ENCODE measurements around the gene HSD11B2. TPM values are rescaled to one million over a fixed set of nuclear protein-coding genes. Genes with fewer than 3 reads are reported as not detected.
"Not testable (repeated sequence)": the region's sequence is repeated elsewhere in the genome, so short reads cannot be mapped to it uniquely, and the experiment has no call there.

Gene HSD11B2
- total RNA-seq, 2 experiments from 2014 or later: not detected

GRCh38 chr16:67412294-67412693 is 18.6 kb upstream of the HSD11B2 start:
- ChIA-PET POLR2A (interaction anchor here (0.7 kb wide), 1 partner anchor 146 kb away, joined by 4 read pairs; no protein-coding TSS in a partner anchor), CTCF (ENCODE audit: unreplicated experiment) (no interaction called here)
- no peaks in the 10 kb centered on the region for H3K9me3 ChIP-seq (ENCODE audit: low read length)
- H3K36me3 ChIP-seq (ENCODE audit: insufficient read depth, low read length): no peaks in the 10 kb centered on the region
- no peak for DNase-seq (ENCODE audit: low spot score)
- no peaks in the 10 kb centered on the region for H4K20me1 ChIP-seq (ENCODE audit: insufficient read depth, low read length)
- H3K9me2 ChIP-seq (ENCODE audit: insufficient read depth, low read length): no peaks in the 10 kb centered on the region
- no peaks in the 10 kb centered on the region for H3K79me2 ChIP-seq (ENCODE audit: insufficient read depth, low read depth, low read length)
- BruUV-seq (replicated peaks): no TSS peak
- no peaks in the 10 kb centered on the region for H3K4me1 ChIP-seq (ENCODE audit: insufficient read depth, low read length, poor library complexity, severe bottlenecking)
- H3K27ac ChIP-seq (ENCODE audit: low read depth, low read length, poor library complexity, severe bottlenecking): no peak overlapping the region
- H3K4me2 ChIP-seq (ENCODE audit: low read length): no peak overlapping the region
- no peak for TF ChIP-seq CTCF (conservative IDR thresholded peaks at IDR 0.05; ENCODE audit: low read length)
- no peak for TF ChIP-seq EZH2phosphoT487 (IDR thresholded peaks at IDR 0.05; ENCODE audit: borderline replicate concordance, low read depth, low read length)
- intact Hi-C loops (cut with micrococcal nuclease; ENCODE audit: unreplicated experiment): no loop called here
- no peak overlapping the region for H2AFZ ChIP-seq (ENCODE audit: low read length)
- no peak overlapping the region for H3K4me3 ChIP-seq (ENCODE audit: low read depth, low read length, poor library complexity, severe bottlenecking)

- no peak for DNase-seq (ENCODE audit: low spot score)
- Histone ChIP-seq H3K79me2 (ENCODE audit: insufficient read depth, low read depth, low read length) (no peaks in the 10 kb centered on the region), H3K9me2 (ENCODE audit: insufficient read depth, low read length) (no peaks in the 10 kb centered on the region), H3K9me3 (ENCODE audit: low read length) (no peaks in the 10 kb centered on the region), H3K4me1 (ENCODE audit: insufficient read depth, low read length, poor library complexity, severe bottlenecking) (no peaks in the 10 kb centered on the region), H3K4me3 (ENCODE audit: low read depth, low read length, poor library complexity, severe bottlenecking) (no peak overlapping the region), H3K27ac (ENCODE audit: low read depth, low read length, poor library complexity, severe bottlenecking) (no peak overlapping the region), H3K4me2 (ENCODE audit: low read length) (no peak overlapping the region), H2AFZ (ENCODE audit: low read length) (no peak overlapping the region), H4K20me1 (ENCODE audit: insufficient read depth, low read length) (no peaks in the 10 kb centered on the region), H3K36me3 (ENCODE audit: insufficient read depth, low read length) (no peaks in the 10 kb centered on the region)
- ChIA-PET POLR2A (no interaction called here), CTCF (ENCODE audit: unreplicated experiment) (no interaction called here)
- TF ChIP-seq CTCF (conservative IDR thresholded peaks at IDR 0.05; ENCODE audit: low read length) (no peak), EZH2phosphoT487 (IDR thresholded peaks at IDR 0.05; ENCODE audit: borderline replicate concordance, low read depth, low read length) (no peak)
- intact Hi-C loops (cut with micrococcal nuclease; ENCODE audit: unreplicated experiment): no loop called here
- no TSS peak for BruUV-seq (replicated peaks)
These were observed 16.7 kb upstream of the HSD11B2 start for GRCh38 chr16:67413978-67414911.

- H3K9me2 ChIP-seq (ENCODE audit: insufficient read depth, low read length); H3K4me2 ChIP-seq (ENCODE audit: low read length); CTCF ChIA-PET (ENCODE audit: unreplicated experiment); H3K4me1 ChIP-seq (ENCODE audit: insufficient read depth, low read length, poor library complexity, severe bottlenecking); H2AFZ ChIP-seq (ENCODE audit: low read length); H3K79me2 ChIP-seq (ENCODE audit: insufficient read depth, low read depth, low read length); H3K27ac ChIP-seq (ENCODE audit: low read depth, low read length, poor library complexity, severe bottlenecking); POLR2A ChIA-PET; intact Hi-C loops (cut with micrococcal nuclease; ENCODE audit: unreplicated experiment); DNase-seq (ENCODE audit: low spot score); BruUV-seq (replicated peaks); H3K4me3 ChIP-seq (ENCODE audit: low read depth, low read length, poor library complexity, severe bottlenecking); H3K36me3 ChIP-seq (ENCODE audit: insufficient read depth, low read length); H4K20me1 ChIP-seq (ENCODE audit: insufficient read depth, low read length); H3K9me3 ChIP-seq (ENCODE audit: low read length): not testable (repeated sequence)
These were observed 15.5 kb upstream of the HSD11B2 start for GRCh38 chr16:67415421-67415820.

Measured in OCI-LY7 (cell line).